OCI-LY3 (cell line): ENCODE results near the gene EID2.

Source experiments
- H2AFZ ChIP-seq: fragments of 200-600, 300-600 bp; shearing (Covaris generic); 2 replicates; pipeline ENCODE4 v1.6.0; 2014; ENCODE audit warnings: antibody characterized with exemption, low read depth, low read length
- H3K27ac ChIP-seq: fragments of 200-600, 300-600 bp; sonication (generic); 2 replicates; pipeline ENCODE4 v1.5.1; 2014; ENCODE audit warnings: mild to moderate bottlenecking, low read length, moderate library complexity, mixed read lengths
- H3K27me3 ChIP-seq: fragments of 200-600, 300-600 bp; sonication (generic); 2 replicates; pipeline ENCODE4 v1.6.1; 2014; ENCODE audit warnings: low read depth, low read length, mixed read lengths
- H3K36me3 ChIP-seq: fragments of 200-600, 300-600 bp; sonication (generic); replicated peaks from 2 replicates; pipeline ENCODE3; 2014; ENCODE audit warnings: low read depth, low read length, mixed read lengths
- H3K4me1 ChIP-seq: fragments of 300-600, 200-600 bp; sonication (generic); 2 replicates; pipeline ENCODE4 v1.6.1; 2014; ENCODE audit warnings: low read length, mixed read lengths
- H3K4me2 ChIP-seq: fragments of 200-600, 300-600 bp; sonication (generic); 2 replicates; pipeline ENCODE4 v1.6.1; 2014; ENCODE audit warnings: low read length, mixed read lengths
- H3K4me3 ChIP-seq: fragments of 300-600, 200-600 bp; sonication (generic); 2 replicates; pipeline ENCODE4 v1.5.1; 2014; ENCODE audit warnings: antibody characterized with exemption, mild to moderate bottlenecking, low read length, moderate library complexity
- H3K79me2 ChIP-seq: fragments of 300-600, 200-600 bp; shearing (Covaris generic); 2 replicates; pipeline ENCODE4 v1.6.1; 2014; ENCODE audit warnings: mild to moderate bottlenecking, low read length, mixed read lengths
- H3K9ac ChIP-seq: fragments of 300-600, 200-600 bp; shearing (Covaris generic); 2 replicates; pipeline ENCODE4 v1.6.0; 2014; ENCODE audit warnings: mild to moderate bottlenecking, low read length, moderate library complexity
- H3K9me3 ChIP-seq: fragments of 200-600, 300-600 bp; shearing (Covaris generic); 2 replicates; pipeline ENCODE4 v1.6.1; 2014; ENCODE audit warnings: low read length, mixed read lengths; ENCODE audit not compliant: insufficient read depth
- H4K20me1 ChIP-seq: fragments of 200-600, 300-600 bp; sonication (generic); 2 replicates; pipeline ENCODE4 v1.6.1; 2016; ENCODE audit warnings: low read length, mixed read lengths; ENCODE audit not compliant: insufficient read depth
- EZH2phosphoT487 ChIP-seq: fragments of 200-600 bp; shearing (Covaris generic); IDR thresholded peaks from 2 replicates; pipeline ENCODE4 v1.6.1; 2018; ENCODE audit warnings: antibody characterized with exemption, mixed run types, low read depth
- TF ChIP-seq, protein P1 (sequence below): fragments of 200-600, 300-600 bp; sonication (generic); IDR thresholded peaks from 2 replicates; pipeline ENCODE4 v1.5.1; 2014; ENCODE audit warnings: antibody characterized with exemption, low read length, low read depth

EID2 gene

DNA sequence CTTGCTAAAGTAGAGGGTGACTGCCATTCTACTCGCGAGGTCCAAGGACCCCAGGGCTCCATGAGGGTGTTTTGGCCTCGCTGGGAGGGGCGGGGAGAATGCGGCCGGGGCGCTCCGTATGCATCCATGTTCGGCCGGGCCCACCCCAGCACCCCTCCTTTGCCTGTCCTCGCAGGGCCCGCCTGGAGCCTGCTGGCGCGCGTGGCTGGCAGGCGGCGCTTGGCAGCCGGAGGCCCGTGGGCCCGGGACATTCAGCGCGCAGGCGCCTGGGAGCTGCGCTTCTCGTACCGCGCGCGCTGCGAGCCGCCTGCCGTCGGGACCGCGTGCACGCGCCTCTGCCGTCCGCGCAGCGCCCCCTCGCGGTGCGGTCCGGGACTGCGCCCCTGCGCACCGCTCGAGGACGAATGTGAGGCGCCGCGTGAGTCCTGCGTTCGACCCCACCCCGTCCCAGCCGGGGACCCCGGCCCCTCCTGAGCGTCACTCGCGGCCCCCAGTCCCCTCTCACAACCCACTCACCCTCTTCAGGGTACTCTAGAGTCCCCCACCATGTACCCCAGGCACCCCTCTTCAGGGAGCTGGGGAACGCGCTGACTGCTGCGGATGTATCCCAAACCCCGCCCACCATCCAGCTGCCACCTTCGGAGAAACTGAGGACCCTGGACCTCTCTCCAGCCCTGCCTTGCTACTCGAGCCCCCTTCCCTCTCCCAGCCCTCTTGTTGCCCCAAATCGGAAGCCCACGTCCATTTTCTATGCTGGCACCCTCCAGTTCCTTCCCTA lies 37.1 kb downstream of the EID2 start:
- no peak overlapping the region for H3K4me2 ChIP-seq
- no peaks in the 10 kb centered on the region for H4K20me1 ChIP-seq
- H3K4me3 ChIP-seq, result no peak overlapping the region
- no peak overlapping the region for H3K9ac ChIP-seq
- H3K27ac ChIP-seq, result no peak overlapping the region
- TF ChIP-seq, protein P1, sequence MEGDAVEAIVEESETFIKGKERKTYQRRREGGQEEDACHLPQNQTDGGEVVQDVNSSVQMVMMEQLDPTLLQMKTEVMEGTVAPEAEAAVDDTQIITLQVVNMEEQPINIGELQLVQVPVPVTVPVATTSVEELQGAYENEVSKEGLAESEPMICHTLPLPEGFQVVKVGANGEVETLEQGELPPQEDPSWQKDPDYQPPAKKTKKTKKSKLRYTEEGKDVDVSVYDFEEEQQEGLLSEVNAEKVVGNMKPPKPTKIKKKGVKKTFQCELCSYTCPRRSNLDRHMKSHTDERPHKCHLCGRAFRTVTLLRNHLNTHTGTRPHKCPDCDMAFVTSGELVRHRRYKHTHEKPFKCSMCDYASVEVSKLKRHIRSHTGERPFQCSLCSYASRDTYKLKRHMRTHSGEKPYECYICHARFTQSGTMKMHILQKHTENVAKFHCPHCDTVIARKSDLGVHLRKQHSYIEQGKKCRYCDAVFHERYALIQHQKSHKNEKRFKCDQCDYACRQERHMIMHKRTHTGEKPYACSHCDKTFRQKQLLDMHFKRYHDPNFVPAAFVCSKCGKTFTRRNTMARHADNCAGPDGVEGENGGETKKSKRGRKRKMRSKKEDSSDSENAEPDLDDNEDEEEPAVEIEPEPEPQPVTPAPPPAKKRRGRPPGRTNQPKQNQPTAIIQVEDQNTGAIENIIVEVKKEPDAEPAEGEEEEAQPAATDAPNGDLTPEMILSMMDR, result no peak
- TF ChIP-seq EZH2phosphoT487, result no peak
- no peak overlapping the region for H2AFZ ChIP-seq
- H3K36me3 ChIP-seq, result no peaks in the 10 kb centered on the region
- H3K27me3 ChIP-seq, result peaks cover 12% of the 10 kb centered on the region
- peaks cover 7% of the 10 kb centered on the region; the same call in 1 of the 2 replicates for H3K4me1 ChIP-seq
- H3K9me3 ChIP-seq, result no peaks in the 10 kb centered on the region
- H3K79me2 ChIP-seq, result no peaks in the 10 kb centered on the region

DNA sequence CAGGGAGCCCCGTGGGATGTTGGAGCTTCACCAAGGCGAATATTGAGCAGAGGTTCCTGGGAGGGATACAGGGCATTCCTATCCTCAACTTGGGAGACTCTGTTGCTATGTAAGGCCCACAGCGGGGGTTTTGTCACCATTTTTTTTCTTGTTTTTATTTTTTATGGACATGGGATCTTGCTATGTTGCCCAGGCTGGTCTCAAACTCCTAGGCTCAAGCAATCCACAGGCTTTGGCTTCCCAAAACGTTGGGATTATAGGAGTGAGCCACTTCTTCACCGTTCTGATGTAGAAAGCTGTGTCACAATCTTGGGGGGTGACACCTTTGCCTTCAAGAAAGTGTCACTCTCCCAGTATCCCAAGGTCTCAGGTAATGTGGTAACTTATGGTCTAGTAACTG lies 38.6 kb downstream of the EID2 start:
- H3K9ac ChIP-seq, result no peak overlapping the region
- no peak overlapping the region for H3K27ac ChIP-seq
- peaks cover 12% of the 10 kb centered on the region for H3K27me3 ChIP-seq
- TF ChIP-seq, protein P1, result no peak
- TF ChIP-seq EZH2phosphoT487, result no peak
- H4K20me1 ChIP-seq, result no peaks in the 10 kb centered on the region
- no peaks in the 10 kb centered on the region for H3K9me3 ChIP-seq
- no peak overlapping the region for H2AFZ ChIP-seq
- H3K4me2 ChIP-seq, result no peak overlapping the region
- H3K79me2 ChIP-seq, result no peaks in the 10 kb centered on the region
- peaks cover 10% of the 10 kb centered on the region for H3K4me1 ChIP-seq
- H3K36me3 ChIP-seq, result no peaks in the 10 kb centered on the region
- no peak overlapping the region for H3K4me3 ChIP-seq

DNA sequence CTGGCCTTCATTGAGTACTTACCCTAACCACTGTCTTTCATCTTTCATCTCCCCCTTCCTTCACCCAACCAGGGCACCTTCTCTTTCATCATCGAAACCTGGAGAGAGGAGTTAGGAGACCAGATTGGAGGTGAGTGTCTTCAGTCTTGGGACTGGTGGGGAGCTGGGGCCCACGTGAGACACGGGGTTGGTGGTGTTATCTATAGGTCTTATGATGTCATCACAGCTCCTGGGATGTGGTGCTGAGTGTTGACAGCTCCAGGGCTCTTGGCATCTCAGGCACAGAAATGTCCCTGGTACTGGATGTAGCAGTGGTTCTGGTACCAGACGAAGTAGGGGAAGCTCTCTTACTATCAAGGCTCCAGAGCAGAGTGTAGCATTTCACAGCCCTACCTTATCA lies 39.4 kb downstream of the EID2 start:
- no peak overlapping the region for H2AFZ ChIP-seq
- no peaks in the 10 kb centered on the region for H4K20me1 ChIP-seq
- no peak overlapping the region for H3K4me3 ChIP-seq
- H3K4me1 ChIP-seq, result peaks cover 10% of the 10 kb centered on the region
- no peak overlapping the region for H3K27ac ChIP-seq
- H3K9me3 ChIP-seq, result no peaks in the 10 kb centered on the region
- no peak for TF ChIP-seq EZH2phosphoT487
- no peaks in the 10 kb centered on the region for H3K36me3 ChIP-seq
- no peaks in the 10 kb centered on the region for H3K79me2 ChIP-seq
- H3K9ac ChIP-seq, result no peak overlapping the region
- H3K27me3 ChIP-seq, result peaks cover 12% of the 10 kb centered on the region
- H3K4me2 ChIP-seq, result no peak overlapping the region

DNA sequence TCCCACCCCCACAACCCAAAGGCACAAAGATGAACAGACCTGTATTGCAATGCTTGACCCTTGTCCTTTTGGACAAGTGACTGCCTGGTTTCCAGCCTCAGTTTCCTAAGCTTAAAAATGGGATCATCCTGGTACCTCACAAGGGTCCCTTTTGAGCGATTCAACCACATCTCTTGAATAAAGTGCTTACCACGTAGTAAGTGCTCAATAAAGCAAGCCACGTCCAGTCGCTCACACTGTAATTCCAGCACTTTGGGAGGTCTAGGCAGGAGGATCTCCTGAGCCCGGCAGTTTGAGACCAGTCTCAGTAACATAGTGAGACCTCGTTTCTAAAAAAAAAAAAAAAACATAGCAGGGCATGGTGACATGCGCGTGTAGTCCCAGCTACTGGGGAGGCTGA lies 40.0 kb downstream of the EID2 start:
- Histone ChIP-seq H3K9me3 (no peaks in the 10 kb centered on the region), H3K4me1 (peaks cover 10% of the 10 kb centered on the region), H3K9ac (no peak overlapping the region), H3K36me3 (no peaks in the 10 kb centered on the region), H3K79me2 (no peaks in the 10 kb centered on the region), H2AFZ (no peak overlapping the region), H3K4me2 (no peak overlapping the region), H3K27me3 (peaks cover 12% of the 10 kb centered on the region), H3K4me3 (no peak overlapping the region), H4K20me1 (no peaks in the 10 kb centered on the region), H3K27ac (no peak overlapping the region)
- no peak for TF ChIP-seq EZH2phosphoT487
